Measurements from ENCODE around the gene TLE5. TPM values are rescaled to one million over a fixed set of nuclear protein-coding genes. Genes with fewer than 3 reads are reported as not detected.
A peak's percentile ranks its signal among the peaks of the same experiment; 100 is the strongest.

Gene TLE5
- total and polyA plus RNA-seq, 2 experiments from 2014 or later: 260 to 308 TPM

- peak; percentile 75 for DNase-seq (ENCODE audit: low spot score)
- H3K27ac ChIP-seq: peak overlapping the region; percentile 83
- no peaks in the 10 kb centered on the region for H4K20me1 ChIP-seq (ENCODE audit: insufficient read depth, poor library complexity, severe bottlenecking)
- peaks cover 11% of the 10 kb centered on the region for H3K4me1 ChIP-seq (ENCODE audit: insufficient read depth)
- H3K9me3 ChIP-seq (ENCODE audit: low read depth): no peaks in the 10 kb centered on the region
- H3K36me3 ChIP-seq (replicated peaks; ENCODE audit: insufficient read depth, low read depth): no peaks in the 10 kb centered on the region
- no peaks in the 10 kb centered on the region for H3K9me2 ChIP-seq (replicated peaks; ENCODE audit: insufficient read depth)
- 75% methylated on average over 10 of the region's 10 CpGs for WGBS (ENCODE audit: low lambda C conversion rate, missing lambda C conversion rate)
- no peak overlapping the region for H2AFZ ChIP-seq
- H3K79me2 ChIP-seq: no peaks in the 10 kb centered on the region
- TF ChIP-seq EZH2 (IDR thresholded peaks at IDR 0.05; ENCODE audit: borderline replicate concordance) (no peak), EZH2phosphoT487 (IDR thresholded peaks at IDR 0.05; ENCODE audit: low read depth, severe bottlenecking, unreplicated experiment) (no peak), CTCF (IDR thresholded peaks at IDR 0.05; ENCODE audit: poor library complexity) (no peak)
- H3K4me3 ChIP-seq: no peak overlapping the region
- no peaks in the 10 kb centered on the region for H3K27me3 ChIP-seq
- H3K4me2 ChIP-seq: no peak overlapping the region
Observed at GRCh38 chr19:3084943-3085342, 22.6 kb upstream of the TLE5 start.

GRCh38 chr19:3083964-3084363, 21.7 kb upstream of the TLE5 start:
- no peak for TF ChIP-seq EZH2 (IDR thresholded peaks at IDR 0.05; ENCODE audit: borderline replicate concordance)
- TF ChIP-seq CTCF (IDR thresholded peaks at IDR 0.05; ENCODE audit: poor library complexity): no peak
- no peak for TF ChIP-seq EZH2phosphoT487 (IDR thresholded peaks at IDR 0.05; ENCODE audit: low read depth, severe bottlenecking, unreplicated experiment)
- H2AFZ ChIP-seq: no peak overlapping the region
- no peak overlapping the region for H3K4me2 ChIP-seq
- H4K20me1 ChIP-seq (ENCODE audit: insufficient read depth, poor library complexity, severe bottlenecking): no peaks in the 10 kb centered on the region
- no peaks in the 10 kb centered on the region for H3K79me2 ChIP-seq
- H3K36me3 ChIP-seq (replicated peaks; ENCODE audit: insufficient read depth, low read depth): no peaks in the 10 kb centered on the region
- no peaks in the 10 kb centered on the region for H3K9me2 ChIP-seq (replicated peaks; ENCODE audit: insufficient read depth)
- H3K27me3 ChIP-seq: no peaks in the 10 kb centered on the region
- WGBS (ENCODE audit: low lambda C conversion rate, missing lambda C conversion rate): 95% methylated on average over 7 of the region's 7 CpGs
- DNase-seq (ENCODE audit: low spot score): no peak
- peaks cover 11% of the 10 kb centered on the region for H3K4me1 ChIP-seq (ENCODE audit: insufficient read depth)
- H3K27ac ChIP-seq: peak overlapping the region; percentile 83
- H3K9me3 ChIP-seq (ENCODE audit: low read depth): no peaks in the 10 kb centered on the region
- no peak overlapping the region for H3K4me3 ChIP-seq

GRCh38 chr19:3082331-3082730, 20.0 kb upstream of the TLE5 start:
- no peaks in the 10 kb centered on the region for H3K9me2 ChIP-seq (replicated peaks; ENCODE audit: insufficient read depth)
- H4K20me1 ChIP-seq (ENCODE audit: insufficient read depth, poor library complexity, severe bottlenecking): no peaks in the 10 kb centered on the region
- no peak overlapping the region for H2AFZ ChIP-seq
- no peak overlapping the region for H3K27ac ChIP-seq
- peaks cover 11% of the 10 kb centered on the region for H3K4me1 ChIP-seq (ENCODE audit: insufficient read depth)
- no peak overlapping the region for H3K4me3 ChIP-seq
- H3K27me3 ChIP-seq: no peaks in the 10 kb centered on the region
- H3K36me3 ChIP-seq (replicated peaks; ENCODE audit: insufficient read depth, low read depth): no peaks in the 10 kb centered on the region
- WGBS (ENCODE audit: low lambda C conversion rate, missing lambda C conversion rate): 96% methylated on average over 10 of the region's 10 CpGs
- TF ChIP-seq CTCF (IDR thresholded peaks at IDR 0.05; ENCODE audit: poor library complexity) (no peak), EZH2 (IDR thresholded peaks at IDR 0.05; ENCODE audit: borderline replicate concordance) (no peak), EZH2phosphoT487 (IDR thresholded peaks at IDR 0.05; ENCODE audit: low read depth, severe bottlenecking, unreplicated experiment) (no peak)
- no peak for DNase-seq (ENCODE audit: low spot score)
- no peaks in the 10 kb centered on the region for H3K79me2 ChIP-seq
- no peak overlapping the region for H3K4me2 ChIP-seq
- H3K9me3 ChIP-seq (ENCODE audit: low read depth): no peaks in the 10 kb centered on the region

- Histone ChIP-seq H4K20me1 (ENCODE audit: insufficient read depth, poor library complexity, severe bottlenecking) (no peaks in the 10 kb centered on the region), H3K9me2 (replicated peaks; ENCODE audit: insufficient read depth) (no peaks in the 10 kb centered on the region), H3K4me2 (no peak overlapping the region), H3K79me2 (no peaks in the 10 kb centered on the region), H3K27ac (peak overlapping the region; percentile 36), H3K36me3 (replicated peaks; ENCODE audit: insufficient read depth, low read depth) (no peaks in the 10 kb centered on the region), H3K27me3 (no peaks in the 10 kb centered on the region), H3K4me3 (no peak overlapping the region), H3K9me3 (ENCODE audit: low read depth) (no peaks in the 10 kb centered on the region), H2AFZ (no peak overlapping the region), H3K4me1 (ENCODE audit: insufficient read depth) (peaks cover 6% of the 10 kb centered on the region)
- TF ChIP-seq CTCF (IDR thresholded peaks at IDR 0.05; ENCODE audit: poor library complexity): no peak
- no peak for TF ChIP-seq EZH2phosphoT487 (IDR thresholded peaks at IDR 0.05; ENCODE audit: low read depth, severe bottlenecking, unreplicated experiment)
- TF ChIP-seq EZH2 (IDR thresholded peaks at IDR 0.05; ENCODE audit: borderline replicate concordance): no peak
- WGBS (ENCODE audit: low lambda C conversion rate, missing lambda C conversion rate): 59% methylated on average over 12 of the region's 12 CpGs
- DNase-seq (ENCODE audit: low spot score): no peak
Observed at GRCh38 chr19:3080286-3080685, 18.0 kb upstream of the TLE5 start.

Measured in hepatocyte (in vitro differentiated cells).